DOHH2 (cell line): ENCODE data around the gene PPFIA4.

Experiments
- H3F3A ChIP-seq: fragments of 200-600 bp; sonication (generic), shearing (Covaris generic); 2 replicates; pipeline ENCODE4 v1.6.0; 2016; ENCODE audit warnings: antibody characterized with exemption, mild to moderate bottlenecking; ENCODE audit not compliant: control insufficient read depth, insufficient read depth
- H3K27ac ChIP-seq: fragments of 200-600 bp; sonication (generic); 2 replicates; pipeline ENCODE4 v1.5.1; 2014; ENCODE audit warnings: low read depth, mild to moderate bottlenecking, low read length, moderate library complexity
- H3K27me3 ChIP-seq: fragments of 200-600 bp; sonication (generic); 2 replicates; pipeline ENCODE4 v1.6.1; 2014; ENCODE audit warnings: mild to moderate bottlenecking, low read length, mixed read lengths; ENCODE audit not compliant: control insufficient read depth
- H3K36me3 ChIP-seq: fragments of 200-600 bp; sonication (generic); 2 replicates; pipeline ENCODE4 v1.6.1; 2014; ENCODE audit warnings: mild to moderate bottlenecking, low read length, moderate library complexity, mixed read lengths; ENCODE audit not compliant: control insufficient read depth
- H3K4me1 ChIP-seq: fragments of 200-600 bp; sonication (generic); 2 replicates; pipeline ENCODE4 v1.6.1; 2014; ENCODE audit warnings: mild to moderate bottlenecking, low read length, mixed read lengths; ENCODE audit not compliant: control insufficient read depth
- H3K4me2 ChIP-seq: fragments of 200-600 bp; sonication (generic); 2 replicates; pipeline ENCODE4 v1.6.0; 2014; ENCODE audit warnings: mild to moderate bottlenecking, low read length, moderate library complexity
- H3K4me3 ChIP-seq: fragments of 200-600 bp; sonication (generic); 2 replicates; pipeline ENCODE4 v1.5.1; 2014; ENCODE audit warnings: mild to moderate bottlenecking, low read length, mixed read lengths
- H3K79me2 ChIP-seq: fragments of 200-600 bp; sonication (generic); 2 replicates; pipeline ENCODE4 v1.6.1; 2014; ENCODE audit warnings: mild to moderate bottlenecking, low read length, mixed read lengths; ENCODE audit not compliant: control insufficient read depth
- H3K9me2 ChIP-seq: fragments of 200-600 bp; sonication (generic); replicated peaks from 2 replicates; pipeline ENCODE4 v1.6.1; 2014; ENCODE audit warnings: mild to moderate bottlenecking, low read length, mixed read lengths; ENCODE audit not compliant: control insufficient read depth
- H3K9me3 ChIP-seq: fragments of 200-600 bp; sonication (generic); 2 replicates; pipeline ENCODE4 v1.6.1; 2014; ENCODE audit warnings: antibody characterized with exemption, low read length, mixed read lengths; ENCODE audit not compliant: control insufficient read depth, insufficient read depth
- H4K20me1 ChIP-seq: fragments of 200-600 bp; sonication (generic); 2 replicates; pipeline ENCODE4 v1.6.0; 2014; ENCODE audit warnings: low read depth, mild to moderate bottlenecking, antibody characterized with exemption, low read length, moderate library complexity; ENCODE audit not compliant: control insufficient read depth, insufficient read depth
- CTCF ChIP-seq: fragments of 200-600 bp; sonication (generic); IDR thresholded peaks from one replicate; pipeline ENCODE4 v1.5.1; 2014; ENCODE audit warnings: antibody characterized with exemption, mild to moderate bottlenecking, low read depth, low read length; ENCODE audit not compliant: poor library complexity, severe bottlenecking
- EZH2phosphoT487 ChIP-seq: fragments of 200-600 bp; sonication (generic); IDR thresholded peaks from 2 replicates; pipeline ENCODE4 v1.6.1; 2017; ENCODE audit warnings: borderline replicate concordance, mild to moderate bottlenecking, antibody characterized with exemption, low read length, moderate library complexity, mixed read lengths

Gene PPFIA4

GRCh38 chr1:203127666-203128430 is 101.6 kb downstream of the PPFIA4 start, which contains the start of gene ADORA1:
ADORA1 (plus strand) TSS chr1:203127726; CDS start chr1:203128842, 1,116 bp downstream.
- no peaks in the 10 kb centered on the region for H3K9me2 ChIP-seq
- no peaks in the 10 kb centered on the region for H3K9me3 ChIP-seq
- H3K4me2 ChIP-seq = no peak within 1 kb of the TSS
- no peaks in the 10 kb centered on the region for H3F3A ChIP-seq
- no peak within 1 kb of the TSS for H3K27ac ChIP-seq
- TF ChIP-seq EZH2phosphoT487 = no peak
- TF ChIP-seq CTCF = no peak
- no peaks in the 10 kb centered on the region for H4K20me1 ChIP-seq
- no peaks in the 10 kb centered on the region for H3K79me2 ChIP-seq
- no peak within 1 kb of the TSS for H3K4me3 ChIP-seq
- no peaks in the 10 kb centered on the region for H3K4me1 ChIP-seq
- H3K27me3 ChIP-seq = peaks cover 11% of the 10 kb centered on the region
- H3K36me3 ChIP-seq = no peaks in the 10 kb centered on the region

GRCh38 chr1:203128431-203128715 is 102.1 kb downstream of the PPFIA4 start:
- no peak overlapping the region for H3K27ac ChIP-seq
- H3K4me1 ChIP-seq = no peaks in the 10 kb centered on the region
- no peak overlapping the region for H3K4me2 ChIP-seq
- no peaks in the 10 kb centered on the region for H3K9me2 ChIP-seq
- TF ChIP-seq CTCF (no peak), EZH2phosphoT487 (no peak)
- no peaks in the 10 kb centered on the region for H4K20me1 ChIP-seq
- H3K9me3 ChIP-seq = no peaks in the 10 kb centered on the region
- no peaks in the 10 kb centered on the region for H3K79me2 ChIP-seq
- H3K36me3 ChIP-seq = no peaks in the 10 kb centered on the region
- H3F3A ChIP-seq = no peaks in the 10 kb centered on the region
- no peak overlapping the region for H3K4me3 ChIP-seq
- H3K27me3 ChIP-seq = peaks cover 11% of the 10 kb centered on the region
